GM12864 (cell line): ENCODE measurements around the gene PDE2A.

Experiments
- DNase-seq: peaks from one replicate; pipeline ENCODE4 v3.0.0-alpha.2; 2011; ENCODE audit warnings: low read depth
- H3K4me3 ChIP-seq: 2 replicates; pipeline ENCODE4 v1.5.1; 2011; ENCODE audit warnings: mild to moderate bottlenecking, low read depth, low read length, control low read depth
- TF ChIP-seq, protein P1 (sequence below): IDR thresholded peaks from 2 replicates; pipeline ENCODE4 v1.5.1; 2011; ENCODE audit warnings: low read depth, mild to moderate bottlenecking, moderate library complexity, low read length, control low read depth, inconsistent platforms; ENCODE audit errors: missing control alignments

The PDE2A gene

GRCh38 chr11:72586321-72587090 is 87.7 kb downstream of the PDE2A start:
- TF ChIP-seq, protein P1, sequence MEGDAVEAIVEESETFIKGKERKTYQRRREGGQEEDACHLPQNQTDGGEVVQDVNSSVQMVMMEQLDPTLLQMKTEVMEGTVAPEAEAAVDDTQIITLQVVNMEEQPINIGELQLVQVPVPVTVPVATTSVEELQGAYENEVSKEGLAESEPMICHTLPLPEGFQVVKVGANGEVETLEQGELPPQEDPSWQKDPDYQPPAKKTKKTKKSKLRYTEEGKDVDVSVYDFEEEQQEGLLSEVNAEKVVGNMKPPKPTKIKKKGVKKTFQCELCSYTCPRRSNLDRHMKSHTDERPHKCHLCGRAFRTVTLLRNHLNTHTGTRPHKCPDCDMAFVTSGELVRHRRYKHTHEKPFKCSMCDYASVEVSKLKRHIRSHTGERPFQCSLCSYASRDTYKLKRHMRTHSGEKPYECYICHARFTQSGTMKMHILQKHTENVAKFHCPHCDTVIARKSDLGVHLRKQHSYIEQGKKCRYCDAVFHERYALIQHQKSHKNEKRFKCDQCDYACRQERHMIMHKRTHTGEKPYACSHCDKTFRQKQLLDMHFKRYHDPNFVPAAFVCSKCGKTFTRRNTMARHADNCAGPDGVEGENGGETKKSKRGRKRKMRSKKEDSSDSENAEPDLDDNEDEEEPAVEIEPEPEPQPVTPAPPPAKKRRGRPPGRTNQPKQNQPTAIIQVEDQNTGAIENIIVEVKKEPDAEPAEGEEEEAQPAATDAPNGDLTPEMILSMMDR, result no peak
- H3K4me3 ChIP-seq, result no peak overlapping the region
- DNase-seq, result no peak

GRCh38 chr11:72585762-72586311 is 88.4 kb downstream of the PDE2A start:
- DNase-seq, result peak; percentile 22

DNA sequence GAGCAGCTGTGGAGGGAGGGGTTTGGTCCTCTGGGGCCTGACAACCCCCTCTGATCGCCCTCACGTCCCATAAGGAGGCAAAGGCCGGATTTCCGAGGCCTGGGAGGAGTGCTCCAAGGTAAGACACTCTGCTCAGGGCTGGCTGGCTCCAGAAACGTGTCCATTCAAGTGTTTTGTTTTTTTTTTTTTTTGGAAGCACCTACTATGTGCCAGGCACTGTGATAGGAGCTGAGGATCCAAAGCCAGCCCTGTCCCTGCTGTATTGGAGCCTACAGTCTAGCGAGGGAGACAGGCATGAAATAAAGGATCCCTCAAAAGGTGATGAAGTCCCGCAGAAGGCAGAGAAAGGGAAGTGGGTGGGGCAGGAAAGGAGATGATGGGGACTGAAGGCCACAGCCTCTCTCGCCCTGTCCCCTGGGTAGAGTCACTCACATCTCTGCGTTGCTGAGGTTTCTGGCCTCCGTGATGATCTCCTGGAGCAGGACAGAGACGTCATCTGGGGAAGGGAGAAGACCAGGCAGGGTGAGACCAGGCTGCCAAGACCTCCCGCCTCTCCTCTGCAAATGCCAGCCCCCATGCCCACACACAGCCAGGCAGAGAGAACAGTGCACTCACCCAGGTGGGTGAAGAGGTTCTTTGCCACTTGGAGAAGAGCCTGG is 89.2 kb downstream of the PDE2A start:
- H3K4me3 ChIP-seq, result no peak overlapping the region
- DNase-seq, result no peak
- TF ChIP-seq, protein P1, result no peak

More at GRCh38 chr11:72585762-72586311, 88.4 kb downstream of the PDE2A start:
- H3K4me3 ChIP-seq, result no peak overlapping the region
- TF ChIP-seq, protein P1, result peak; percentile 91

GRCh38 chr11:72584293-72584938 is 89.8 kb downstream of the PDE2A start:
- no peak overlapping the region for H3K4me3 ChIP-seq
- TF ChIP-seq, protein P1, result no peak
- DNase-seq, result no peak

- no peak overlapping the region for H3K4me3 ChIP-seq
- no peak for DNase-seq
- TF ChIP-seq, protein P1, result no peak
Observed at GRCh38 chr11:72583616-72584292, 90.5 kb downstream of the PDE2A start.

DNA sequence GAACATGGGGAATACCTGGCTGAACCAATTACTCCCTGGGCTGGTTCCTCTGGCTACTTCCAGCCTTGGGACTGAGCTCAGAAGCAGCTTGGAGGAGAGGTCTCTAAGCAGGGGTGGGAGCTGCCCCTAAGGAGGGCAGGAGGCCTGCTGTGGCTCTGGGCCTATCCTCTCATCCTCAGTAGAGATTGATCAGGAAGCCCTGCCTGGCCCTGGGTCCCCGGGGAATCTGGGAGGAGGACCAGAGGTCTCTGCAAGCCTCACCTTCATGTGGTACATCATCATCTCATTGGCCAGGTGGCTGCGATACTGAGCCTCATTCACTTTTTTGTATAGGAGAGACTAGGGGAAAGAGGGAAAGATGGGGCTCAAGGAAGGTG is 91.1 kb downstream of the PDE2A start:
- TF ChIP-seq, protein P1, result no peak
- DNase-seq, result no peak
- no peak overlapping the region for H3K4me3 ChIP-seq
